ENCODE results near the gene TRIM49C.
"Not testable (repeated sequence)": the region's sequence is repeated elsewhere in the genome, so short reads cannot be mapped to it uniquely, and the experiment has no call there.

The TRIM49C gene, protein sequence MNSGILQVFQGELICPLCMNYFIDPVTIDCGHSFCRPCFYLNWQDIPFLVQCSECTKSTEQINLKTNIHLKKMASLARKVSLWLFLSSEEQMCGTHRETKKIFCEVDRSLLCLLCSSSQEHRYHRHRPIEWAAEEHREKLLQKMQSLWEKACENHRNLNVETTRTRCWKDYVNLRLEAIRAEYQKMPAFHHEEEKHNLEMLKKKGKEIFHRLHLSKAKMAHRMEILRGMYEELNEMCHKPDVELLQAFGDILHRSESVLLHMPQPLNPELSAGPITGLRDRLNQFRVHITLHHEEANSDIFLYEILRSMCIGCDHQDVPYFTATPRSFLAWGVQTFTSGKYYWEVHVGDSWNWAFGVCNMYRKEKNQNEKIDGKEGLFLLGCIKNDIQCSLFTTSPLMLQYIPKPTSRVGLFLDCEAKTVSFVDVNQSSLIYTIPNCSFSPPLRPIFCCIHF

DNA sequence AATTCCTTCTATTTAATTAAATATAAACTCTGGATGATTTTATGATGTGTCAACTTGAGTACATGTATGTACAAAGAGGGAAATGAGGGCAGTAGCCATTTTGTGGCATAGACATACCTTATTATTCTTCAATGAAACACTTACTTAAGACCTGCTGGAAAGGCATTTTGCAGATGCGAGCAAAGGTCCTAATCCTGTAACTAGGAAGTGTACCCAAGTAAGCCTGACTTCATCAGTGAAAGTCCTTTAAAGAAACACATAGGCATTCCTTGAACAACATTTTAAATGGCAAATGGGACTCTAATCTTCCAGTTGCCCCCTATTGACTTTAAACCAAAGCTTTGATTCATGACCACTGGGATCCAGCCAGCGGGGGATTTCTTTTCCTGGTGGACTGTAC, at the start of gene TRIM49C:
Gene TRIM49C, plus strand, starts transcription at position 301 of the 400 bp plus-strand sequence. CDS start 4,106 bp downstream, outside the sequence.
- not testable (repeated sequence) for DNase-seq

GRCh38 chr11:90024184-90024583, 6.7 kb upstream of the TRIM49C start:
- DNase-seq, result not testable (repeated sequence)

DNA sequence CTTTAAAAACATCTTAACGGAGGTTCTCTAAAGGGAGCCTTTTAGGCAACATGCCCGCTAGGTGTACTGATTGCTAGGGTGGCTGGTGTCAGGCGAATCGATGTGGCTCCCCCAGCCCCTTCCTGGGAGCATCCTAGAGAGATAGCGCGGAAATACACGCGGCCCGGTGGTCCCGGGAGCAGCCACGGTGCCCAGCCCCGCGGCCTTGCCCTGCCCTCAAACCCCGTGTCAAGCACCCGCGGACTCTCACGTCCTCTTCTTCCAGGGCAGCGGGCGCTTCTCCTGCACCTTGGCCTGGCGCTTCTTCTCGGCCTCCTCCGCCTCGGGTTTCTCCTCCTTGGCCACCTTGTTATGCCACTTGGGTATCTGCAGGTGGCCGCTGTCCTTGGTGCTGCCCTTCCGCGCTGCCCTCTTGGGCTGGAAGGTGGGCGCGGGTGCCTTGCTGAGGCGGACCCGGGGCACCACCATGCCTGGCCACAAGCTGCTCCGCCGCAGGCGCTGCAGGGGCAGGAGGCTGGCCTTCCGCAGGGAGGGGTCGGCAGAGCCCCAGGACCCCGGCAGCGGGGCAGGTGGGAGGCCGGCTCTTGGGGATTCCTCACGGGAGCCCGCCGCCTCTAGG, 20.8 kb downstream of the TRIM49C start:
- not testable (repeated sequence) for DNase-seq

DNA sequence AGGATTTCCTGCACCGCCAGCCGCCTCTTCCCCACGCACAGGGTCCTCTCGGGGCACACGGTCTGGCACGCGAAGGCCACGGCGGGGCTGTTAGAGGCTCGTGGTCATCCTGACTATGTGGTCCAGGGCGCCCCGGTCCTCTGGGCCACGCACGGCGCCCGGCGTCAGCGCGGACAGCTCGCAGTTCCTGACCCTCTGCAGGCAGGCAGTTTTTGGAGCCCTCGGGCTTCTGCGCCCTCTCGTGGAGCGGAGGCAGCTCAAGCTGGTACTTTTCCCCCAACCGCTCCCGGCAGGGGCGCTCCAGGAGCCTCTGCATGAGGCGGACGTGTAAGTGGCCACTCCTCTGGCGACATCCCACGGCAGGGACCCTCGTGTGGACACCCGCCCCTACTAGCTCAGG, 21.4 kb downstream of the TRIM49C start:
- DNase-seq, result not testable (repeated sequence)

DNA sequence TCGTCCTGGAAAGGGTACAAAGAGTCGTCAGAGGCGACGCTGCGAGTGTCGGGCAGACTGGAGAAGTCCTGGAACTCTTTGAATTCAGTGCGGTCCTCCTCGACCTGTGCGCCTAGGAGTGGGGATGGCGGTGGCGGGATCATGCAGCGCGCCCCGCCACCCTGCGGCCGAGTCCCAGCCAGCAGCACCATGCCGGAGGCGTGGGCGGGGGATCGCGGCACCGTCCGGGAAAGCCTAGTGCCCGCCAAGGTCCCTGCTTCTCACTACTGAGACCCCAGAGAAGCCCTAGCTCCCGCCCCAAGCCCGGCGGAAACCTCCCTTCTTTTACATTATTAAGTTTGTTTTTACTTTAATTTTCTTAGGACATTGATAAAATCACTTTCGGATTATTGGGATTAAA, 22.6 kb downstream of the TRIM49C start:
- DNase-seq, result not testable (repeated sequence)

DNA sequence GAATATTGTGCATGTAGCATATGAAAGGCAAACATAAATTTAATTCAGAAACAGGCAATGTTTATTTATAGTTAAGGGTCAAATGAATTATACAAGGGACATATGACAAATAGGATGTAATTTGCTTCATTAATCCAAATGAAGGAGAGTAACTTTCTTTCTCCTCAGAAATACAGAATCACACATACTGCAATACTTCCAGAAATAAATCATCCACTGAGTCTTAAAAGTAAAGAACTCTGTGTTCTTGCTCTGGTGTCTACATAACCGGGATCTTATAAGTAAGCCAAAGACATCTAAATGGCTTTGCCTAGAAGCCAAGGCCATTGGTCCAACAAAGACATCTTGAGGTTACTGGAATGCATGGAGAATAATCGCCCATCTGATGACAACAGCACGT, 54.7 kb downstream of the TRIM49C start, which contains the start of gene UBTFL1:
Gene UBTFL1, plus strand, starts transcription at position 301 of the 400 bp plus-strand sequence. Its CDS starts 0 bp downstream, at position 301.
- DNase-seq, result not testable (repeated sequence)

GRCh38 chr11:90088731-90089130, 57.8 kb downstream of the TRIM49C start:
- DNase-seq, result not testable (repeated sequence)

All from NCI-H2029 treated with DMSO at 0.1 percent for 48 hours (cell line).